Measurements from ENCODE around the gene CNRIP1.

GRCh38 chr2:68280348-68280747 is 39.4 kb downstream of the CNRIP1 start:
- TF ChIP-seq, protein P1, sequence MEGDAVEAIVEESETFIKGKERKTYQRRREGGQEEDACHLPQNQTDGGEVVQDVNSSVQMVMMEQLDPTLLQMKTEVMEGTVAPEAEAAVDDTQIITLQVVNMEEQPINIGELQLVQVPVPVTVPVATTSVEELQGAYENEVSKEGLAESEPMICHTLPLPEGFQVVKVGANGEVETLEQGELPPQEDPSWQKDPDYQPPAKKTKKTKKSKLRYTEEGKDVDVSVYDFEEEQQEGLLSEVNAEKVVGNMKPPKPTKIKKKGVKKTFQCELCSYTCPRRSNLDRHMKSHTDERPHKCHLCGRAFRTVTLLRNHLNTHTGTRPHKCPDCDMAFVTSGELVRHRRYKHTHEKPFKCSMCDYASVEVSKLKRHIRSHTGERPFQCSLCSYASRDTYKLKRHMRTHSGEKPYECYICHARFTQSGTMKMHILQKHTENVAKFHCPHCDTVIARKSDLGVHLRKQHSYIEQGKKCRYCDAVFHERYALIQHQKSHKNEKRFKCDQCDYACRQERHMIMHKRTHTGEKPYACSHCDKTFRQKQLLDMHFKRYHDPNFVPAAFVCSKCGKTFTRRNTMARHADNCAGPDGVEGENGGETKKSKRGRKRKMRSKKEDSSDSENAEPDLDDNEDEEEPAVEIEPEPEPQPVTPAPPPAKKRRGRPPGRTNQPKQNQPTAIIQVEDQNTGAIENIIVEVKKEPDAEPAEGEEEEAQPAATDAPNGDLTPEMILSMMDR (IDR thresholded peaks at IDR 0.05): no peak
- TF ChIP-seq POLR2AphosphoS2 (conservative IDR thresholded peaks at IDR 0.05; ENCODE audit: low read length) (no peak), POLR2A (IDR thresholded peaks at IDR 0.05; ENCODE audit: low read length) (no peak), MAZ (IDR thresholded peaks at IDR 0.05; ENCODE audit: borderline replicate concordance, low read depth, low read length) (no peak), EP300 (IDR thresholded peaks at IDR 0.05) (no peak), ZFP36 (IDR thresholded peaks at IDR 0.05; ENCODE audit: borderline replicate concordance, partially characterized antibody) (no peak), HMGXB4 (CRISPR knock-in tag; IDR thresholded peaks at IDR 0.05; ENCODE audit: borderline replicate concordance) (no peak)

Measured in A549 (cell line).